T-helper 9 cell (primary cell): ENCODE results near the gene CHEK1.
"Not testable (repeated sequence)": the region's sequence is repeated elsewhere in the genome, so short reads cannot be mapped to it uniquely, and the experiment has no call there.

ENCODE experiments used
- DNase-seq: peaks from one replicate; pipeline ENCODE4 v3.0.0-alpha.2; 2020

CHEK1 gene

DNA sequence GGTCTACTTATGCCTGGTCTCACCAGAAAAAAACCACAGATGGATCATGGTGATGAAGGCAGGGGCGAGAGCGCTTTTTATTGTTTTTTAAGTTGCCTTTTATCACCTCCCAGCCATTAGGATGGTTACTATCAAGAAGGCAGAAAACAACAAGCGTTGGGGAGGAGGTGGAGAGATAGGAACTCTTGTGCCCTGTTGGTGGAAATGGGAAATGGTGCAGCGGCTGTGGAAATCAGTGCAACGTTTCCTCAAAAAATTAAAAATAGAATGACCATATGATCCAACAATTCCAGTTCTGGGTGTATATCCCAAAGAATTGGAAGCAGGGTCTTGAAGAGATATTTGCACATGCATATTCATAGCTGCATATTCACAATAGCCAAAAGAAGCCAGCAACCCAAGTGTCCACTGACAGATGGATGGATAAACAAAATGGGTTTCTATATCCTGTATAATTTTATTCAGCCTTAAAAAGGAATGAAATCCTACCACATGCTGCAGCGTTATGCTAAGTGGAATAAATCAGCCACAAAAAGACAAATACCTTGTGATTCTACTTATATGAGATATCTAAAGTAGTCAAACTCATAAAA lies 76.2 kb downstream of the CHEK1 start:
- no peak for DNase-seq

DNA sequence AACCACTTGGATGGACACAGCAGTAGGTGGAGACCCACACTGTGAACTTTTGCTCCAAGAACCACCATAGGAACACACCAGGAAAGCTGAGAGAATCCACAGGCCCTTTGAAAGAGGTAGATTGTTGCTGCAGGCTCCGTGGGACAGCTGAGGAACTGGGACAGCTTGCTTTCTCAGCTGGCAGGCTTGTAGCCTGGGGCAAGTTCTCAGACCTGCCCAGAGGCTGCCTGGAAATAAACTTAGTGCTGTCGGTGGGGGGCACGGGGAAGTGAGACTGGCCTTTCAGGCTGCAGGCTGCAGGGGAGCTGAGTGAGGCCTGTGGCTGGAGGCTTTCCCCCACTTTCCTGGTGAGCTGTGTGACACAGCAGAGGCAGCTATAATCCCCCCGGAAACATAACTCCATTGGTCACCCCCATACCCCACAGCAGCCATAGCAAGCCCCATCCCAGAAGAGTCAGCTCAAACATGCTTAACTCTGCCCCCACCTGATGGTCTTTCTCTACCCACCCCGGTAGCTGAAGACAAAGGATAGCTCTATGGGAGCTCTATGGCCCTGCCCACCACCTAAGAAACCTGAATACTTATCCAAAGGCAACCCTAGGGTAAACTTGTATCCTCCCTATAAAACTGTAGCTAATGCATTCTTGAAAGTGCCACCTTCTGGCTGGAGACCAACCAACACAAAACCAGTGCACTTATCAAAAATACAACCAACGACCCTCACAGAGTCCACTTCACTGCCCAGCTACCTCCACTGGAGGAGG lies 77.1 kb downstream of the CHEK1 start:
- DNase-seq, result no peak

DNA sequence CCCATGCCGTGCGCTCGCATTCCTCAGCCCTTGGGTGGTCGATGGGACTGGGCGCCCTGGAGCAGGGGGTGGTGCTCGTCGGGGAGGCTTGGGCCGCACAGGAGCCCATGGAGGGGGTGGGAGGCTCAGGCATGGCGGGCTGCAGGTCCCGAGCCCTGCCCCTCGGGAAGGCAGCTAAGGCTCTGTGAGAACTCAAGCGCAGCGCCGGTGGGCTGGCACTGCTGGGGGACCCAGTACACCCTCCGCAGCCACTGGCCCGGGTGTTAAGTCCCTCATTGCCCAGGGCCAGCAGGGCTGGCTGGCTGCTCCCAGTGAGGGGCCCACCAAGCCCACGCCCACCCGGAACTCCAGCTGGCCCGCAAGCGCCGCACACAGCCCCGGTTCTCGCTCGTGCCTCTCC lies 79.7 kb downstream of the CHEK1 start:
- not testable (repeated sequence) for DNase-seq

DNA sequence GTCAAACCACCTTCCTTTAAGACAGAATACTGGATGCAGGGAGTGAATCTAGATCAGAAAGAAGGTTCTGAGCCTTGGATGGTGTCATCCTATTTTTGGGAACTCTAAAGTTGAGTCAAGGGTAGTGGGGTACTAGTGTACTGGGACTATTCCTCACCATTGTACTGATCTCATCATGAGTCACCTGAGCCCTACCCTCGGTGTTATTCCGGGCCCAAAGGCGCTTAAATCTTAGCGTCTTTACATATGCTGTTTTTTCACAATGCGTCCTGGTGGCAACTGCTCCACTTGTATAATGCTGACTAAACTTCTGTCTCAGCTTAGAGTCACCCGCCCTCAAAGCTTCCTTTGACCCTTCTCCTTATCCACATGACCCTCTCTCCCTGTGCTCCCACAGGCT lies 95.8 kb downstream of the CHEK1 start:
- DNase-seq, result no peak

DNA sequence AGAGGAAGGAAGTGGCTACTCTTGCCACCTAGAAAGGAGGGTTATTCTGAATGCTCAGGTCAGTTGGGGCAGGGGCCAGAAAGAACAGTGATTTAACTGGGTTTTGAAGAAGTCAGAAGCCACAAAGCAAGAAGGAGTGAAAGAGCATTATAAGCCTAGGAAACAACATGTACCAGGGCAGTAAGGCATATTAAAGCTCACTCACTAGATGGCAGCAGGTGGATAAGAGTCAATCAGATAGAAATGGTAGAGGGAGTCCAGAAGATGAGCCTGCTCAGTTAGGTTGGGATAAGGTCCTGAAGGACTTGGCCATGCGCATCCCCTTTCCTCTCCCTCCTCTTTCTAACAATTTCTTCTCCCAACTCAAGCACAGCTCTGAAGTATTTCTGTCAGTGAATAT lies 99.2 kb downstream of the CHEK1 start:
- DNase-seq, result no peak
